Breast epithelium (tissue), 4 donors: ENCODE data around the gene KIAA1217. TPM values are rescaled to one million over a fixed set of nuclear protein-coding genes. Genes with fewer than 3 reads are reported as not detected.
A peak's percentile ranks its signal among the peaks of the same experiment; 100 is the strongest.

Experiments used
- DNase-seq, 2 donors: peaks; one replicate each; pipeline ENCODE4 v3.0.0-alpha.2; 2019; ENCODE audit warnings: low spot score in 2 of 2
- H3K27ac ChIP-seq, 2 donors: fragments of 200-600 bp; sonication (generic) in 1 of 2; one replicate each; pipeline ENCODE4 v1.5.1; 2016 to 2019; ENCODE audit warnings: mild to moderate bottlenecking in 1 of 2
- H3K27me3 ChIP-seq, 2 donors: fragments of 200-600 bp; sonication (generic) in 1 of 2; one replicate each; pipeline versions ENCODE4 v1.5.1 to v1.6.0; 2017 to 2019; ENCODE audit warnings: control low read depth in 1 of 2, mild to moderate bottlenecking in 1 of 2
- H3K36me3 ChIP-seq: fragments of 200-600 bp; one replicate; pipeline ENCODE4 v1.5.1; 2019
- H3K4me1 ChIP-seq, 2 donors: fragments of 200-600 bp; sonication (generic); one replicate each; pipeline ENCODE4 v1.5.1; 2016 to 2019; ENCODE audit warnings: control low read depth in 1 of 2
- H3K4me3 ChIP-seq, 3 donors: fragments of 200-600 bp; sonication (generic); 1 replicate in 2 of 3; 2 replicates in 1 of 3; pipeline ENCODE4 v1.5.1; 2016 to 2019; ENCODE audit warnings: mild to moderate bottlenecking in 3 of 3, moderate library complexity in 2 of 3
- H3K9me3 ChIP-seq, 2 donors: fragments of 200-600 bp; sonication (generic) in 1 of 2; one replicate each; pipeline ENCODE4 v1.5.1; 2016 to 2019; ENCODE audit warnings: control low read depth in 1 of 2
- CTCF ChIP-seq, 3 donors: fragments of 450-650 bp; IDR thresholded peaks; one replicate each; pipeline ENCODE4 v1.5.1; 2016 to 2017; ENCODE audit warnings: antibody characterized with exemption in 3 of 3, mild to moderate bottlenecking in 3 of 3, moderate library complexity in 3 of 3
- POLR2A ChIP-seq: fragments of 450-650 bp; IDR thresholded peaks from one replicate; pipeline ENCODE4 v1.6.1; 2016; ENCODE audit warnings: antibody characterized with exemption, mild to moderate bottlenecking, moderate library complexity
- POLR2AphosphoS5 ChIP-seq, 3 donors: sonication (generic); formaldehyde crosslinking; IDR thresholded peaks; one replicate each; pipeline ENCODE4 v1.6.1; 2017; ENCODE audit warnings: antibody characterized with exemption in 3 of 3
- intact Hi-C: fragments of 100-400 bp; cut with DNase I; formaldehyde crosslinking; loops from one replicate; pipeline ENCODE4 v1.15.1; 2023; ENCODE audit warnings: low total_unique reads
- total RNA-seq, 3 donors: library from RNA; depleted of rRNA; stranded (reverse); fragments of >200 nt; gene quantifications; one replicate each; pipeline ENCODE4 v1.1.0, GENCODE V29; 2016

KIAA1217 gene
- total RNA-seq, 3 donors from 2014 or later = 19.7 to 154 (median 83.6) TPM

- H3K27ac ChIP-seq = peak overlapping the region in 1 of 2 donors; percentile 98
Observed at GRCh38 chr10:24381235-24382010, 172.5 kb downstream of the KIAA1217 start.

GRCh38 chr10:24382045-24382444 lies 173.1 kb downstream of the KIAA1217 start:
- DNase-seq = no peak
- intact Hi-C loops = no loop called here
- no peaks in the 10 kb centered on the region for H3K9me3 ChIP-seq
- no peaks in the 10 kb centered on the region for H3K36me3 ChIP-seq
- TF ChIP-seq POLR2A (no peak), POLR2AphosphoS5 (IDR thresholded peaks at IDR 0.05) (no peak), CTCF (IDR thresholded peaks at IDR 0.05) (no peak)
- peak overlapping the region in 1 of 2 donors; percentile 98 for H3K27ac ChIP-seq
- peaks cover 6 to 22% of the 10 kb centered on the region in 2 donors for H3K4me1 ChIP-seq
- H3K4me3 ChIP-seq = no peak overlapping the region
- H3K27me3 ChIP-seq = no peaks in the 10 kb centered on the region

More at GRCh38 chr10:24381235-24382010, 172.5 kb downstream of the KIAA1217 start:
- Histone ChIP-seq H3K27me3 (no peaks in the 10 kb centered on the region), H3K9me3 (no peaks in the 10 kb centered on the region), H3K4me1 (peaks cover 6 to 22% of the 10 kb centered on the region in 2 donors), H3K36me3 (no peaks in the 10 kb centered on the region), H3K4me3 (no peak overlapping the region)
- intact Hi-C loops = no loop called here
- no peak for TF ChIP-seq POLR2A
- no peak for TF ChIP-seq POLR2AphosphoS5 (IDR thresholded peaks at IDR 0.05)
- TF ChIP-seq CTCF (IDR thresholded peaks at IDR 0.05) = no peak
- no peak for DNase-seq

- no peaks in the 10 kb centered on the region for H3K27me3 ChIP-seq
- H3K36me3 ChIP-seq = no peaks in the 10 kb centered on the region
- H3K27ac ChIP-seq = peak overlapping the region; percentile 93 to 98
- H3K4me3 ChIP-seq = no peak overlapping the region
- DNase-seq = no peak
- intact Hi-C loops = no loop called here
- no peaks in the 10 kb centered on the region for H3K9me3 ChIP-seq
- H3K4me1 ChIP-seq = peaks cover 6 to 22% of the 10 kb centered on the region in 2 donors
- TF ChIP-seq POLR2AphosphoS5 (IDR thresholded peaks at IDR 0.05) (no peak), POLR2A (no peak), CTCF (IDR thresholded peaks at IDR 0.05) (no peak)
Observed at GRCh38 chr10:24382596-24382978, 173.6 kb downstream of the KIAA1217 start.

GRCh38 chr10:24382979-24383663 lies 174.2 kb downstream of the KIAA1217 start:
- TF ChIP-seq CTCF (IDR thresholded peaks at IDR 0.05) = no peak
- TF ChIP-seq POLR2A = no peak
- TF ChIP-seq POLR2AphosphoS5 (IDR thresholded peaks at IDR 0.05) = no peak
- Histone ChIP-seq H3K36me3 (no peaks in the 10 kb centered on the region), H3K27me3 (no peaks in the 10 kb centered on the region), H3K4me3 (peak overlapping the region in 2 of 3 donors; percentile 16 to 32), H3K27ac (peak overlapping the region; percentile 93 to 98), H3K9me3 (no peaks in the 10 kb centered on the region), H3K4me1 (peaks cover 6 to 22% of the 10 kb centered on the region in 2 donors)
- peak; percentile 63 to 93 for DNase-seq
- intact Hi-C loops = no loop called here

GRCh38 chr10:24383681-24384106 lies 174.8 kb downstream of the KIAA1217 start:
- intact Hi-C loops = no loop called here
- TF ChIP-seq POLR2AphosphoS5 (IDR thresholded peaks at IDR 0.05) (peak; percentile 92 to 99 (median 96)), CTCF (IDR thresholded peaks at IDR 0.05) (peak; percentile 43 to 80 (median 67)), POLR2A (no peak)
- Histone ChIP-seq H3K9me3 (no peaks in the 10 kb centered on the region), H3K27me3 (no peaks in the 10 kb centered on the region), H3K4me3 (peak overlapping the region in 2 of 3 donors; percentile 16 to 32), H3K36me3 (no peaks in the 10 kb centered on the region), H3K27ac (peak overlapping the region; percentile 93 to 98), H3K4me1 (peaks cover 6 to 22% of the 10 kb centered on the region in 2 donors)
- DNase-seq = peak; percentile 93 to 97
